ENCODE results near the gene NOS1AP. TPM values are rescaled to one million over a fixed set of nuclear protein-coding genes. Genes with fewer than 3 reads are reported as not detected.

The NOS1AP gene
- polyA plus RNA-seq, 3 donors, result 0.12 TPM; not detected in 2

DNA sequence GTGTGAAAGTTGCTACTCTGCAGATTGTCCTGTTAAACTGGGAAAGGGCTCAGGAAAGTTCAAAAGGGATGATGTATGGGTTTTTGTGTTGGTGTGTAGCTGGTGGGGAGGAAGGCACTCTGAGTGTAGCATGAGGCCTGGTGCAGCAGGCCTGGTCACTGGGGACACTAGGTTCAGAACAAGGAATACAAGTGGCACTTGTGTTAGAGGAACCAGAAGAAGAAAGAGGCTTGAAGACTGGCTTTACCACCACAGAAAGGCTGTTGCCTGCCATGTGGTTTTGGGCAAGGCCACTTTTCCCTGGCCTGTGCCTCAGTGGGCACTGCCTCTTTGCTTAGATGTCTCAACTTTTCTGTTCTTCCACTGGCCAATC lies 122.8 kb downstream of the NOS1AP start:
- H3K9ac ChIP-seq (ENCODE audit: insufficient read depth, low read length, poor library complexity, severe bottlenecking), result no peak overlapping the region
- Mint-ChIP-seq H3K4me3 (no peak overlapping the region), H3K9me3 (no peaks in the 10 kb centered on the region), H3K27ac (no peak overlapping the region), H3K4me1 (peaks cover 7% of the 10 kb centered on the region), H3K27me3 (ENCODE audit: low read depth in 3 of 3) (peaks cover 0 to 5% (median 4%) of the 10 kb centered on the region in 3 donors), H3K36me3 (no peaks in the 10 kb centered on the region)
- no peaks in the 10 kb centered on the region for H3K9me3 ChIP-seq (replicated peaks in 1 of 2; ENCODE audit: control insufficient read depth in 1 of 2, insufficient read depth in 1 of 2, low read length in 2 of 2)
- H3K27ac ChIP-seq (ENCODE audit: low read depth in 1 of 2, low read length in 2 of 2), result no peak overlapping the region
- H3K4me3 ChIP-seq (replicated peaks in 1 of 3; ENCODE audit: low read depth in 2 of 3, low read length in 3 of 3), result no peak overlapping the region
- H3K79me2 ChIP-seq (ENCODE audit: insufficient read depth, low read length), result no peaks in the 10 kb centered on the region
- H3K36me3 ChIP-seq (replicated peaks in 1 of 2; ENCODE audit: control insufficient read depth in 1 of 2, insufficient read depth in 2 of 2, low read length in 2 of 2), result no peaks in the 10 kb centered on the region
- TF ChIP-seq, protein P1, sequence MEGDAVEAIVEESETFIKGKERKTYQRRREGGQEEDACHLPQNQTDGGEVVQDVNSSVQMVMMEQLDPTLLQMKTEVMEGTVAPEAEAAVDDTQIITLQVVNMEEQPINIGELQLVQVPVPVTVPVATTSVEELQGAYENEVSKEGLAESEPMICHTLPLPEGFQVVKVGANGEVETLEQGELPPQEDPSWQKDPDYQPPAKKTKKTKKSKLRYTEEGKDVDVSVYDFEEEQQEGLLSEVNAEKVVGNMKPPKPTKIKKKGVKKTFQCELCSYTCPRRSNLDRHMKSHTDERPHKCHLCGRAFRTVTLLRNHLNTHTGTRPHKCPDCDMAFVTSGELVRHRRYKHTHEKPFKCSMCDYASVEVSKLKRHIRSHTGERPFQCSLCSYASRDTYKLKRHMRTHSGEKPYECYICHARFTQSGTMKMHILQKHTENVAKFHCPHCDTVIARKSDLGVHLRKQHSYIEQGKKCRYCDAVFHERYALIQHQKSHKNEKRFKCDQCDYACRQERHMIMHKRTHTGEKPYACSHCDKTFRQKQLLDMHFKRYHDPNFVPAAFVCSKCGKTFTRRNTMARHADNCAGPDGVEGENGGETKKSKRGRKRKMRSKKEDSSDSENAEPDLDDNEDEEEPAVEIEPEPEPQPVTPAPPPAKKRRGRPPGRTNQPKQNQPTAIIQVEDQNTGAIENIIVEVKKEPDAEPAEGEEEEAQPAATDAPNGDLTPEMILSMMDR (IDR thresholded peaks at IDR 0.05), result no peak
- H3K27me3 ChIP-seq (ENCODE audit: control insufficient read depth in 2 of 2, insufficient read depth in 2 of 2, low read length in 2 of 2), result no peaks in the 10 kb centered on the region
- H2AFZ ChIP-seq (ENCODE audit: insufficient read depth, low read depth, low read length, poor library complexity, severe bottlenecking), result no peak overlapping the region
- intact Hi-C loops (cut with micrococcal nuclease), result no loop called here
- no peak for DNase-seq
- no peak overlapping the region for H3K4me2 ChIP-seq (replicated peaks; ENCODE audit: extremely low read depth, low read length, poor library complexity, severe bottlenecking)
- H3K4me1 ChIP-seq (ENCODE audit: control insufficient read depth in 1 of 2, insufficient read depth in 2 of 2, low read length in 2 of 2), result peaks cover 0 to 4% of the 10 kb centered on the region in 2 donors
- H4K20me1 ChIP-seq (ENCODE audit: insufficient read depth, low read length), result no peaks in the 10 kb centered on the region

DNA sequence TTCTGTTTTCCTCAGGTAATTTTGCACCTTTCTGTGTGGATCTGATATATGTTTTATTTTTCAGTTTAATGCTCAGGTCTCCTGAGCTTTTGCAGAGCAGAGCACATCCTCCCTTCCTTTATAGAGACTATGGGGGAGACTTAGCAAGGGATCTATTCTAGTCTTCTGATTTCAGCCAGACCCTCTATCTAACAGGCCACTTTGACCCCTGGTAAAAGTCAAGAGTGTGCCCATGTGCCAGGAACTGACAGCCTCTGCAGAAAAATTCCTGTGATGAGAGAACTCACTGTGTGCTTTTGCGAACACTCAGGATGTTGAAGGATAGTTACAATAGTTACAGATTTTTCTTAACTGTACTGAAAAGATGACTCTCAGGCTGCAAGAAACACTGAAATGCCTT lies 123.3 kb downstream of the NOS1AP start:
- no peak overlapping the region for H3K4me3 ChIP-seq (replicated peaks in 1 of 3; ENCODE audit: low read depth in 2 of 3, low read length in 3 of 3)
- H3K4me3 Mint-ChIP-seq, result no peak overlapping the region
- peaks cover 0 to 5% (median 4%) of the 10 kb centered on the region in 3 donors for H3K27me3 Mint-ChIP-seq (ENCODE audit: low read depth in 3 of 3)
- intact Hi-C loops (cut with micrococcal nuclease), result no loop called here
- no peaks in the 10 kb centered on the region for H3K36me3 ChIP-seq (replicated peaks in 1 of 2; ENCODE audit: control insufficient read depth in 1 of 2, insufficient read depth in 2 of 2, low read length in 2 of 2)
- H3K4me1 Mint-ChIP-seq, result peaks cover 3% of the 10 kb centered on the region
- H4K20me1 ChIP-seq (ENCODE audit: insufficient read depth, low read length), result no peaks in the 10 kb centered on the region
- H3K27ac Mint-ChIP-seq, result no peak overlapping the region
- no peaks in the 10 kb centered on the region for H3K9me3 ChIP-seq (replicated peaks in 1 of 2; ENCODE audit: control insufficient read depth in 1 of 2, insufficient read depth in 1 of 2, low read length in 2 of 2)
- H3K27me3 ChIP-seq (ENCODE audit: control insufficient read depth in 2 of 2, insufficient read depth in 2 of 2, low read length in 2 of 2), result no peaks in the 10 kb centered on the region
- no peak overlapping the region for H3K9ac ChIP-seq (ENCODE audit: insufficient read depth, low read length, poor library complexity, severe bottlenecking)
- H3K36me3 Mint-ChIP-seq, result no peaks in the 10 kb centered on the region
- H3K79me2 ChIP-seq (ENCODE audit: insufficient read depth, low read length), result no peaks in the 10 kb centered on the region
- TF ChIP-seq, protein P1 (IDR thresholded peaks at IDR 0.05), result no peak
- H3K9me3 Mint-ChIP-seq, result no peaks in the 10 kb centered on the region
- H3K4me1 ChIP-seq (ENCODE audit: control insufficient read depth in 1 of 2, insufficient read depth in 2 of 2, low read length in 2 of 2), result peaks cover 0 to 4% of the 10 kb centered on the region in 2 donors
- DNase-seq, result no peak
- no CpG with 5 or more reads among the region's 1 CpG for WGBS (ENCODE audit: insufficient coverage)
- H3K4me2 ChIP-seq (replicated peaks; ENCODE audit: extremely low read depth, low read length, poor library complexity, severe bottlenecking), result no peak overlapping the region
- no peak overlapping the region for H3K27ac ChIP-seq (ENCODE audit: low read depth in 1 of 2, low read length in 2 of 2)
- H2AFZ ChIP-seq (ENCODE audit: insufficient read depth, low read depth, low read length, poor library complexity, severe bottlenecking), result no peak overlapping the region
